Adrenal gland (tissue), 5 donors: ENCODE measurements around the gene SMC1B.

ENCODE experiments used
- POLR2A ChIP-seq, 2 donors: fragments of 450-650 bp; IDR thresholded peaks; one replicate each; pipeline ENCODE4 v1.6.1; 2017; ENCODE audit warnings: antibody characterized with exemption in 2 of 2, mild to moderate bottlenecking in 2 of 2, moderate library complexity in 1 of 2
- TF ChIP-seq, protein P1 (sequence below), 6 experiments: fragments of 450-650 bp in 4 of 6; fragments of 200-600 bp in 2 of 6; sonication (generic) in 1 of 6; IDR thresholded peaks; 1 replicate in 5 of 6; 2 replicates in 1 of 6; pipeline versions ENCODE4 v1.5.1 to v1.8.0; 2016 to 2021; ENCODE audit warnings: antibody characterized with exemption in 6 of 6, mild to moderate bottlenecking in 2 of 6, moderate library complexity in 1 of 6
- donor health status: DM: no; HTN: no; CAD: no.

DNA sequence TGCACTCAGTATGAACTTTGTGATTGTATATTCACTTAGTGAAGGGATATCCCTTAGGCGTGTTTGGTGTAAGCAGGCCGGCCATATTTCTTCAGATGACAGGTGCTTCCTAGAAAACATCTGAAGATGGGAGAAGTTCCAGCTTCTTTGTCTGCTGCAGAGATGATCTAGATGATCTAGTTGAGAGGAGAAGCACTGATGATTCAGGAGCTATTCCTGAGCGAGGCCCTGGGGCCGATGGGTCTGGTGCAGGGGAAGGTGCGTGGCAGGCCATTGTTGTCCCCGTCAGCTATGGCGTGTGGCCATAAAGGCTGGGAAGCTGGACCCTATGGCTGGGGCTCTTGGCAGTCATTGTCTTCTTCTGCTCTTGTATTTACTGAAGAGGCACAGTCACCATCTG is 89.7 kb downstream of the SMC1B start:
- TF ChIP-seq, protein P1, sequence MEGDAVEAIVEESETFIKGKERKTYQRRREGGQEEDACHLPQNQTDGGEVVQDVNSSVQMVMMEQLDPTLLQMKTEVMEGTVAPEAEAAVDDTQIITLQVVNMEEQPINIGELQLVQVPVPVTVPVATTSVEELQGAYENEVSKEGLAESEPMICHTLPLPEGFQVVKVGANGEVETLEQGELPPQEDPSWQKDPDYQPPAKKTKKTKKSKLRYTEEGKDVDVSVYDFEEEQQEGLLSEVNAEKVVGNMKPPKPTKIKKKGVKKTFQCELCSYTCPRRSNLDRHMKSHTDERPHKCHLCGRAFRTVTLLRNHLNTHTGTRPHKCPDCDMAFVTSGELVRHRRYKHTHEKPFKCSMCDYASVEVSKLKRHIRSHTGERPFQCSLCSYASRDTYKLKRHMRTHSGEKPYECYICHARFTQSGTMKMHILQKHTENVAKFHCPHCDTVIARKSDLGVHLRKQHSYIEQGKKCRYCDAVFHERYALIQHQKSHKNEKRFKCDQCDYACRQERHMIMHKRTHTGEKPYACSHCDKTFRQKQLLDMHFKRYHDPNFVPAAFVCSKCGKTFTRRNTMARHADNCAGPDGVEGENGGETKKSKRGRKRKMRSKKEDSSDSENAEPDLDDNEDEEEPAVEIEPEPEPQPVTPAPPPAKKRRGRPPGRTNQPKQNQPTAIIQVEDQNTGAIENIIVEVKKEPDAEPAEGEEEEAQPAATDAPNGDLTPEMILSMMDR (IDR thresholded peaks at IDR 0.05): no peak
- TF ChIP-seq POLR2A (IDR thresholded peaks at IDR 0.05): no peak
